ENCODE results near the gene LRRC8C.

LRRC8C gene

DNA sequence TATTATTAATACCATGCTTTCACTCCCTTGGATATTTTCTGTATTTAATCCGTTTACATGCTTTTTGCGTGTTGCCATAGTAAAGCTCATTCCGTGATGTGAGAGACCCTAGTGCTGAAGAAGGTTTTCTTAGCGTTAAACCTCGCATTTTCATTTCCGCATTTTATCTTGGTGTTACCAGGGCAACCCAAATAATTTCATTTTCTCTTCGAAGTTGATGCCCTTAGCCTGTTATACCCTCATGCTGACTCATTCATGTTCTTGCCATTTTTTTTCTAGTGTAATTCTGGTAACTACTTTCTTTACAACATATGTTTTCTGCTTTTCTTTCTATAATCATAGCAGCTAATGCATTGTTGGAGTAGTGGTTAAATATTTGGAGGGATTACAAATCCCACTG is 37.2 kb downstream of the LRRC8C start:
- Histone ChIP-seq H2AFZ (ENCODE audit: low read depth, low read length) (no peak overlapping the region), H3K79me2 (ENCODE audit: insufficient read depth, low read length) (peaks cover 71% of the 10 kb centered on the region), H3K4me2 (ENCODE audit: insufficient read depth, low read length) (no peak overlapping the region), H4K20me1 (ENCODE audit: insufficient read depth, low read length) (peaks cover 9% of the 10 kb centered on the region; the same call in 1 of the 2 replicates), H3K4me3 (ENCODE audit: low read depth in 1 of 2, low read length in 2 of 2) (no peak overlapping the region), H3K4me1 (ENCODE audit: insufficient read depth, low read length) (no peaks in the 10 kb centered on the region), H3K27ac (ENCODE audit: low read length) (no peak overlapping the region), H3K27me3 (ENCODE audit: insufficient read depth, low read length, poor library complexity) (no peaks in the 10 kb centered on the region), H3K9ac (ENCODE audit: low read depth, low read length) (no peak overlapping the region), H3K36me3 (ENCODE audit: insufficient read depth, low read length) (no peaks in the 10 kb centered on the region), H3K9me3 (ENCODE audit: insufficient read depth, low read length, severe bottlenecking) (no peaks in the 10 kb centered on the region)
- no peak for TF ChIP-seq EZH2 (IDR thresholded peaks at IDR 0.05; ENCODE audit: borderline replicate concordance, low read depth, low read length, severe bottlenecking)
- TF ChIP-seq CTCF (IDR thresholded peaks at IDR 0.05; ENCODE audit: borderline replicate concordance, extremely low read depth, low read length, poor library complexity, severe bottlenecking), result no peak
- DNase-seq (no peak), ATAC-seq (ENCODE audit: insufficient read depth, low read depth) (no peak)

DNA sequence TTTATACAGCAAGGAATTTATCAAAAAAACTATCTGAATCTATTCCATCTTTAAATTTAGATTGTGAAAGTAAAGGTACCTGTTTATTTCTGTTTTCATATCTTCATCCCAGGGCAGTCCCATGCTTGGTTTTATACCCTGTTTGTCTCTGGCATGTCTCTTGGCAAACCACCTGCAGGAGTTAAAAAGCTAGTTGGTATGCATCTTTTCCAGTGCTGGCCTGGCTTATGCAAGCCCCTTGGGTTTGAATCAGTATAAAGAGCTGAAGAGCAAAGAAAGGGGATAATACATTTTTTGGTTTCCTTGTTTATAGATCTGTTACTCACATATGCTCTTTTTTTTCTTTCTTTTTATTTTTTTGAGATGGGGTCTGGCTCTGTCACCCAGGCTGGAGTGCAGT is 37.8 kb downstream of the LRRC8C start:
- H4K20me1 ChIP-seq (ENCODE audit: insufficient read depth, low read length), result peaks cover 9% of the 10 kb centered on the region; the same call in 1 of the 2 replicates
- no peaks in the 10 kb centered on the region for H3K9me3 ChIP-seq (ENCODE audit: insufficient read depth, low read length, severe bottlenecking)
- H3K4me1 ChIP-seq (ENCODE audit: insufficient read depth, low read length), result no peaks in the 10 kb centered on the region
- no peak overlapping the region for H3K4me2 ChIP-seq (ENCODE audit: insufficient read depth, low read length)
- H3K79me2 ChIP-seq (ENCODE audit: insufficient read depth, low read length), result peaks cover 70% of the 10 kb centered on the region
- no peak for TF ChIP-seq CTCF (IDR thresholded peaks at IDR 0.05; ENCODE audit: borderline replicate concordance, extremely low read depth, low read length, poor library complexity, severe bottlenecking)
- no peak for TF ChIP-seq EZH2 (IDR thresholded peaks at IDR 0.05; ENCODE audit: borderline replicate concordance, low read depth, low read length, severe bottlenecking)
- no peak overlapping the region for H3K27ac ChIP-seq (ENCODE audit: low read length)
- no peaks in the 10 kb centered on the region for H3K36me3 ChIP-seq (ENCODE audit: insufficient read depth, low read length)
- ATAC-seq (ENCODE audit: insufficient read depth, low read depth), result no peak
- no peak overlapping the region for H3K9ac ChIP-seq (ENCODE audit: low read depth, low read length)
- no peak overlapping the region for H2AFZ ChIP-seq (ENCODE audit: low read depth, low read length)
- no peak overlapping the region for H3K4me3 ChIP-seq (ENCODE audit: low read depth in 1 of 2, low read length in 2 of 2)
- H3K27me3 ChIP-seq (ENCODE audit: insufficient read depth, low read length, poor library complexity), result no peaks in the 10 kb centered on the region
- no peak for DNase-seq

GRCh38 chr1:89671775-89672488 is 39.0 kb downstream of the LRRC8C start:
- Histone ChIP-seq H3K9ac (ENCODE audit: low read depth, low read length) (no peak overlapping the region), H3K36me3 (ENCODE audit: insufficient read depth, low read length) (no peaks in the 10 kb centered on the region), H3K4me2 (ENCODE audit: insufficient read depth, low read length) (no peak overlapping the region), H3K27me3 (ENCODE audit: insufficient read depth, low read length, poor library complexity) (no peaks in the 10 kb centered on the region), H3K79me2 (ENCODE audit: insufficient read depth, low read length) (peaks cover 70% of the 10 kb centered on the region), H3K4me3 (ENCODE audit: low read depth in 1 of 2, low read length in 2 of 2) (no peak overlapping the region), H2AFZ (ENCODE audit: low read depth, low read length) (no peak overlapping the region), H3K27ac (ENCODE audit: low read length) (no peak overlapping the region), H3K4me1 (ENCODE audit: insufficient read depth, low read length) (no peaks in the 10 kb centered on the region), H4K20me1 (ENCODE audit: insufficient read depth, low read length) (peaks cover 5% of the 10 kb centered on the region; the same call in 1 of the 2 replicates), H3K9me3 (ENCODE audit: insufficient read depth, low read length, severe bottlenecking) (no peaks in the 10 kb centered on the region)
- DNase-seq (no peak), ATAC-seq (ENCODE audit: insufficient read depth, low read depth) (no peak)
- TF ChIP-seq EZH2 (IDR thresholded peaks at IDR 0.05; ENCODE audit: borderline replicate concordance, low read depth, low read length, severe bottlenecking), result no peak
- TF ChIP-seq CTCF (IDR thresholded peaks at IDR 0.05; ENCODE audit: borderline replicate concordance, extremely low read depth, low read length, poor library complexity, severe bottlenecking), result no peak
